ENCODE results near the gene RETREG2.

RETREG2 gene

GRCh38 chr2:219142329-219142728 is 35.7 kb upstream of the RETREG2 start:
- peak; percentile 97 for DNase-seq (ENCODE audit: low read depth)
- TF ChIP-seq, protein P1, sequence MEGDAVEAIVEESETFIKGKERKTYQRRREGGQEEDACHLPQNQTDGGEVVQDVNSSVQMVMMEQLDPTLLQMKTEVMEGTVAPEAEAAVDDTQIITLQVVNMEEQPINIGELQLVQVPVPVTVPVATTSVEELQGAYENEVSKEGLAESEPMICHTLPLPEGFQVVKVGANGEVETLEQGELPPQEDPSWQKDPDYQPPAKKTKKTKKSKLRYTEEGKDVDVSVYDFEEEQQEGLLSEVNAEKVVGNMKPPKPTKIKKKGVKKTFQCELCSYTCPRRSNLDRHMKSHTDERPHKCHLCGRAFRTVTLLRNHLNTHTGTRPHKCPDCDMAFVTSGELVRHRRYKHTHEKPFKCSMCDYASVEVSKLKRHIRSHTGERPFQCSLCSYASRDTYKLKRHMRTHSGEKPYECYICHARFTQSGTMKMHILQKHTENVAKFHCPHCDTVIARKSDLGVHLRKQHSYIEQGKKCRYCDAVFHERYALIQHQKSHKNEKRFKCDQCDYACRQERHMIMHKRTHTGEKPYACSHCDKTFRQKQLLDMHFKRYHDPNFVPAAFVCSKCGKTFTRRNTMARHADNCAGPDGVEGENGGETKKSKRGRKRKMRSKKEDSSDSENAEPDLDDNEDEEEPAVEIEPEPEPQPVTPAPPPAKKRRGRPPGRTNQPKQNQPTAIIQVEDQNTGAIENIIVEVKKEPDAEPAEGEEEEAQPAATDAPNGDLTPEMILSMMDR (conservative IDR thresholded peaks at IDR 0.05; ENCODE audit: low read length): peak; percentile 72

GRCh38 chr2:219149667-219150066 is 28.4 kb upstream of the RETREG2 start:
- peak; percentile 37 for DNase-seq (ENCODE audit: low read depth)
- TF ChIP-seq, protein P1 (conservative IDR thresholded peaks at IDR 0.05; ENCODE audit: low read length): no peak
- H3K4me3 ChIP-seq (ENCODE audit: low read length): no peak overlapping the region

More at GRCh38 chr2:219142329-219142728, 35.7 kb upstream of the RETREG2 start:
- H3K4me3 ChIP-seq (ENCODE audit: low read length): no peak overlapping the region

GRCh38 chr2:219155054-219155644 is 22.9 kb upstream of the RETREG2 start:
- TF ChIP-seq, protein P1 (conservative IDR thresholded peaks at IDR 0.05; ENCODE audit: low read length): peak; percentile 58
- H3K4me3 ChIP-seq (ENCODE audit: low read length): no peak overlapping the region
- peak; percentile 70 for DNase-seq (ENCODE audit: low read depth)

- TF ChIP-seq, protein P1 (conservative IDR thresholded peaks at IDR 0.05; ENCODE audit: low read length): no peak
- DNase-seq (ENCODE audit: low read depth): no peak
Observed at GRCh38 chr2:219157396-219157795, 20.7 kb upstream of the RETREG2 start.

GRCh38 chr2:219158025-219158424 is 20.1 kb upstream of the RETREG2 start:
- TF ChIP-seq, protein P1 (conservative IDR thresholded peaks at IDR 0.05; ENCODE audit: low read length): no peak
- H3K4me3 ChIP-seq (ENCODE audit: low read length): no peak overlapping the region
- DNase-seq (ENCODE audit: low read depth): no peak

More at GRCh38 chr2:219157396-219157795, 20.7 kb upstream of the RETREG2 start:
- H3K4me3 ChIP-seq (ENCODE audit: low read length): no peak overlapping the region

DNA sequence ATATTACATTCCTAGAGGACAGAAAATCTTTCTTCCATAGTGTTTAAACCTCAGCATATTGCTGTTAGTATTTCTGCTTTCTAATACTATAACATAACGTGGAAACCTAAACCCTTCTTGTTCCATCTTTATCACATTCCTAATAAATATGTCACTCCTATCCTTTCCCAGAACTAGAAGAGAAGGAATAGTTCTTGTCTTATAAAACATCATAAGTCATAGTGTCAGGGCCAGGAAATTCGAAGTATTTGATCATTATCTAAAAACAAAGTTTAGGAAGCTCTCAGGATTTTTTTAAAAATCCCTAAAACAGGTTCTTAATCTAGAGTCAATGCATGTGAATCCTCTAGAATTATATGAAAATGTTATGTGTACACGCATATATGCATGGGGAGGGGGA is 19.5 kb upstream of the RETREG2 start:
- TF ChIP-seq, protein P1 (conservative IDR thresholded peaks at IDR 0.05; ENCODE audit: low read length): no peak
- DNase-seq (ENCODE audit: low read depth): no peak
- H3K4me3 ChIP-seq (ENCODE audit: low read length): no peak overlapping the region

- peak overlapping the region; percentile 85 for H3K4me3 ChIP-seq (ENCODE audit: low read length)
- TF ChIP-seq, protein P1 (conservative IDR thresholded peaks at IDR 0.05; ENCODE audit: low read length): no peak
- DNase-seq (ENCODE audit: low read depth): no peak
Observed at GRCh38 chr2:219159771-219160185, 18.3 kb upstream of the RETREG2 start.

Data from AG10803 (cell line).